Aorta (tissue), 5 donors: ENCODE results near the gene CD244. TPM values are rescaled to one million over a fixed set of nuclear protein-coding genes. Genes with fewer than 3 reads are reported as not detected.

ENCODE experiments used
- ATAC-seq: fragments of 200-7000 bp; cut with Tn5 transposase; one replicate; pipeline ENCODE4 v1.9.1; 2022; ENCODE audit warnings: moderate library complexity; ENCODE audit not compliant: low FRiP score
- DNase-seq, 2 donors: peaks; one replicate each; pipeline ENCODE4 v3.0.0-alpha.2; 2020
- H3K27ac ChIP-seq, 2 donors: one replicate each; pipeline ENCODE4 v1.5.1; 2013; ENCODE audit warnings: low read length in 2 of 2, mild to moderate bottlenecking in 2 of 2, moderate library complexity in 2 of 2, control low read depth in 1 of 2, inconsistent platforms in 1 of 2, low read depth in 1 of 2
- H3K27me3 ChIP-seq, 2 donors: one replicate each; pipeline ENCODE4 v1.6.1; 2013; ENCODE audit warnings: control low read depth in 1 of 2, low read length in 1 of 2, mild to moderate bottlenecking in 1 of 2, moderate library complexity in 1 of 2; ENCODE audit not compliant: insufficient read depth in 2 of 2, control insufficient read depth in 1 of 2
- H3K36me3 ChIP-seq, 2 donors: one replicate each; pipeline ENCODE4 v1.6.1; 2013; ENCODE audit warnings: control low read depth in 1 of 2, low read length in 1 of 2, mild to moderate bottlenecking in 1 of 2; ENCODE audit not compliant: insufficient read depth in 2 of 2, control insufficient read depth in 1 of 2
- H3K4me1 ChIP-seq, 2 donors: one replicate each; pipeline ENCODE4 v1.6.1; 2013; ENCODE audit warnings: low read length in 2 of 2, control low read depth in 1 of 2, mild to moderate bottlenecking in 1 of 2, moderate library complexity in 1 of 2; ENCODE audit not compliant: insufficient read depth in 2 of 2, control insufficient read depth in 1 of 2
- H3K4me3 ChIP-seq, 2 donors: one replicate each; pipeline ENCODE4 v1.5.1; 2013; ENCODE audit warnings: low read length in 2 of 2, control low read depth in 1 of 2, mild to moderate bottlenecking in 1 of 2
- H3K9me3 ChIP-seq: one replicate; pipeline ENCODE4 v1.6.1; 2013; ENCODE audit warnings: mild to moderate bottlenecking, low read length; ENCODE audit not compliant: control insufficient read depth
- WGBS, 2 donors: extraction: QIAGEN DNeasy Blood & Tissue Kit; methylation state at CpG; one replicate each; pipeline ENCODE4 v1.1.7; 2013; 5-methylcytosine and 5-hydroxymethylcytosine counted together
- intact Hi-C, 2 donors: fragments of 100-400 bp; cut with DNase I; formaldehyde crosslinking; loops; one replicate each; pipeline versions ENCODE4 v1.14.2 to v1.15.0; 2022
- polyA plus RNA-seq, 2 donors: library from polyadenylated mRNA; stranded (reverse); fragments of 200-250 nt; gene quantifications; one replicate each; pipeline ENCODE4 v1.2.3, GENCODE V29; 2013
- total RNA-seq, 2 donors: library from RNA; stranded (reverse); fragmentation: NEBNext Ultra II Directional; extraction: Animal tissue kit (Norgen Biotek cat#: 25700); gene quantifications; one replicate each; pipeline ENCODE4 v1.2.1, GENCODE V29; 2021
- donor health status: healthy with polysubstance abuse.
- donor health status: Bipolar disorder and iron deficiency.
- donor health status: DM: no; HTN: no; CAD: no.
- donor health status: DM: no; HTN: no; CAD: no.
- donor health status: DM: yes; HTN: yes; CAD: no.

The CD244 gene
- total and polyA plus RNA-seq, 4 donors: 0.26 to 1.9 (median 0.55) TPM

GRCh38 chr1:160835751-160836150 is 26.9 kb downstream of the CD244 start:
- ATAC-seq (no peak), DNase-seq (no peak)
- Histone ChIP-seq H3K27me3 (no peaks in the 10 kb centered on the region), H3K4me3 (no peak overlapping the region), H3K4me1 (no peaks in the 10 kb centered on the region), H3K36me3 (no peaks in the 10 kb centered on the region), H3K27ac (no peak overlapping the region), H3K9me3 (no peaks in the 10 kb centered on the region)
- WGBS, 2 donors: 89 to 90% methylated on average over 3 of the region's 3 CpGs
- intact Hi-C loops: no loop called here

- DNase-seq (no peak), ATAC-seq (no peak)
- Histone ChIP-seq H3K4me3 (no peak overlapping the region), H3K27ac (no peak overlapping the region), H3K9me3 (no peaks in the 10 kb centered on the region), H3K4me1 (no peaks in the 10 kb centered on the region), H3K36me3 (no peaks in the 10 kb centered on the region), H3K27me3 (no peaks in the 10 kb centered on the region)
- WGBS, 2 donors: 93 to 94% methylated on average over 3 of the region's 3 CpGs
- intact Hi-C loops: no loop called here
Measured at GRCh38 chr1:160834945-160835565, 27.6 kb downstream of the CD244 start.

- Histone ChIP-seq H3K27ac (no peak overlapping the region), H3K4me3 (no peak overlapping the region), H3K9me3 (no peaks in the 10 kb centered on the region), H3K4me1 (no peaks in the 10 kb centered on the region), H3K27me3 (no peaks in the 10 kb centered on the region), H3K36me3 (no peaks in the 10 kb centered on the region)
- ATAC-seq (no peak), DNase-seq (peak in 1 of 2 donors; percentile 69)
- intact Hi-C loops: no loop called here
- 70 to 77% methylated on average over 8 of the region's 8 CpGs for WGBS, 2 donors
Measured at GRCh38 chr1:160830321-160831153, 32.1 kb downstream of the CD244 start.

GRCh38 chr1:160829766-160830165 is 32.9 kb downstream of the CD244 start:
- Histone ChIP-seq H3K27ac (no peak overlapping the region), H3K4me3 (no peak overlapping the region), H3K36me3 (no peaks in the 10 kb centered on the region), H3K27me3 (no peaks in the 10 kb centered on the region), H3K9me3 (no peaks in the 10 kb centered on the region), H3K4me1 (no peaks in the 10 kb centered on the region)
- DNase-seq (no peak), ATAC-seq (no peak)
- 93 to 97% methylated on average over 1 of the region's 1 CpG for WGBS, 2 donors
- intact Hi-C loops: no loop called here

GRCh38 chr1:160827418-160827817 is 35.3 kb downstream of the CD244 start:
- H3K27ac ChIP-seq: no peak overlapping the region
- WGBS, 2 donors: 97 to 98% methylated on average over 2 of the region's 2 CpGs
- intact Hi-C loops: no loop called here
- ATAC-seq (no peak), DNase-seq (peak in 1 of 2 donors; percentile 65)
- no peaks in the 10 kb centered on the region for H3K36me3 ChIP-seq
- H3K4me3 ChIP-seq: no peak overlapping the region
- no peaks in the 10 kb centered on the region for H3K9me3 ChIP-seq
- H3K4me1 ChIP-seq: no peaks in the 10 kb centered on the region
- no peaks in the 10 kb centered on the region for H3K27me3 ChIP-seq

- Histone ChIP-seq H3K4me3 (no peak overlapping the region), H3K9me3 (no peaks in the 10 kb centered on the region), H3K4me1 (no peaks in the 10 kb centered on the region), H3K27ac (no peak overlapping the region), H3K36me3 (no peaks in the 10 kb centered on the region), H3K27me3 (no peaks in the 10 kb centered on the region)
- ATAC-seq (no peak), DNase-seq (no peak)
- 91 to 93% methylated on average over 1 of the region's 1 CpG for WGBS, 2 donors
- intact Hi-C loops: no loop called here
Measured at GRCh38 chr1:160826546-160826945, 36.1 kb downstream of the CD244 start.

GRCh38 chr1:160823296-160823695 is 39.4 kb downstream of the CD244 start:
- Histone ChIP-seq H3K27me3 (no peaks in the 10 kb centered on the region), H3K36me3 (no peaks in the 10 kb centered on the region), H3K27ac (no peak overlapping the region), H3K9me3 (no peaks in the 10 kb centered on the region), H3K4me3 (no peak overlapping the region), H3K4me1 (no peaks in the 10 kb centered on the region)
- WGBS, 2 donors: 80 to 86% methylated on average over 3 of the region's 3 CpGs
- intact Hi-C loops: no loop called here
- DNase-seq (no peak), ATAC-seq (no peak)

GRCh38 chr1:160821627-160822026 is 41.1 kb downstream of the CD244 start:
- no peak for ATAC-seq
- Histone ChIP-seq H3K27ac (no peak overlapping the region), H3K9me3 (no peaks in the 10 kb centered on the region), H3K27me3 (no peaks in the 10 kb centered on the region), H3K4me1 (no peaks in the 10 kb centered on the region), H3K36me3 (no peaks in the 10 kb centered on the region), H3K4me3 (no peak overlapping the region)
- DNase-seq: no peak
- intact Hi-C loops: no loop called here
- 81 to 83% methylated on average over 8 of the region's 8 CpGs for WGBS, 2 donors

- intact Hi-C loops: no loop called here
- no peaks in the 10 kb centered on the region for H3K36me3 ChIP-seq
- no peaks in the 10 kb centered on the region for H3K9me3 ChIP-seq
- no peaks in the 10 kb centered on the region for H3K27me3 ChIP-seq
- WGBS, 2 donors: 75 to 79% methylated on average over 3 of the region's 3 CpGs
- no peak overlapping the region for H3K27ac ChIP-seq
- no peak for ATAC-seq
- no peak for DNase-seq
- H3K4me1 ChIP-seq: no peaks in the 10 kb centered on the region
- H3K4me3 ChIP-seq: no peak overlapping the region
Measured at GRCh38 chr1:160819186-160819585, 43.5 kb downstream of the CD244 start.
